KMS-11 (cell line): ENCODE data around the gene RFX8.

ENCODE experiments used
- H2AFZ ChIP-seq: fragments of 200-600 bp; sonication (generic); 2 replicates; pipeline ENCODE4 v1.6.1; 2016; ENCODE audit warnings: antibody characterized with exemption, mixed run types, low read depth
- H3K27ac ChIP-seq: fragments of 200-600 bp; sonication (generic); 2 replicates; pipeline ENCODE4 v1.6.1; 2016; ENCODE audit warnings: mild to moderate bottlenecking, mixed run types
- H3K27me3 ChIP-seq: fragments of 200-600 bp; sonication (generic); 2 replicates; pipeline ENCODE4 v1.6.1; 2017; ENCODE audit warnings: mild to moderate bottlenecking, low read depth, mixed run types, moderate library complexity; ENCODE audit not compliant: insufficient read depth
- H3K36me3 ChIP-seq: fragments of 200-600 bp; sonication (generic); 2 replicates; pipeline ENCODE4 v1.6.1; 2017; ENCODE audit warnings: mild to moderate bottlenecking, mixed run types; ENCODE audit not compliant: insufficient read depth
- H3K4me1 ChIP-seq: fragments of 200-600 bp; sonication (generic); 2 replicates; pipeline ENCODE4 v1.6.1; 2016; ENCODE audit warnings: mild to moderate bottlenecking, low read depth, mixed run types; ENCODE audit not compliant: poor library complexity, severe bottlenecking
- H3K4me2 ChIP-seq: fragments of 200-600 bp; sonication (generic); 2 replicates; pipeline ENCODE4 v1.7.0; 2016; ENCODE audit warnings: mild to moderate bottlenecking, mixed run types
- H3K4me3 ChIP-seq: fragments of 200-600 bp; sonication (generic); IDR thresholded peaks from 2 replicates; pipeline ENCODE4 v1.6.1; 2017; ENCODE audit warnings: low read depth, low read length, mixed read lengths; ENCODE audit not compliant: insufficient read depth
- H3K79me2 ChIP-seq: fragments of 200-600 bp; sonication (generic); 2 replicates; pipeline ENCODE4 v1.6.1; 2016; ENCODE audit warnings: low read depth, mixed run types; ENCODE audit not compliant: insufficient read depth
- H3K9ac ChIP-seq: fragments of 200-600 bp; sonication (generic); 2 replicates; pipeline ENCODE4 v1.6.1; 2016; ENCODE audit warnings: mild to moderate bottlenecking, mixed run types
- H4K20me1 ChIP-seq: fragments of 200-600 bp; sonication (generic); 2 replicates; pipeline ENCODE4 v1.6.1; 2016; ENCODE audit warnings: mild to moderate bottlenecking, mixed run types; ENCODE audit not compliant: insufficient read depth
- TF ChIP-seq, protein P1 (sequence below): fragments of 200-600 bp; sonication (generic); conservative IDR thresholded peaks from 2 replicates; pipeline ENCODE4 v1.6.1; 2017; ENCODE audit warnings: low read depth, mild to moderate bottlenecking, antibody characterized with exemption, low read length, moderate library complexity, mixed read lengths

RFX8 gene

DNA sequence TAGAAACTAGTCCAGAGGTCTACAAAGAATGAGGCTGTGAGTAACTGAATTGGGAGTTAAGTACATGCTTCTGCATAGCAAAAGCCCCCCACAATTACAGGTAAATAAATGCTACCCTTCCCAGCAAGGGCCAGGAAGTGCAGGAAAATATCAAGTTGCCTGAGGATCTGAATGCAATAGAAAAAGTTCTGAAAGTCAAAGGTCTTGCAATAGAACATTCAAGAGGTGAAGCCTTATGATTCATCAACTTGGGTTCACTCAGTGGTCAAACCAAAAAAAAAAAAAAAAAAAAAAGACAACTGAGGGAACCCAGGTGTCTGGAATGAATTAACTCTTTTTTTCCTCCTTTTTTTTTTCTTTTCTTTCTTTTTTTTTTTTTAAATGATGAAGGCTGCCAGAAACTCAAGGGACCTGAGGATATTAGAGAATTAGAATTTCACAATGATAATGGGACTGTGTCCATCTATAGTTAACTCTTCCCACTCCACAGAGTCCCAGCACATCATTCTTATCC is 42.9 kb upstream of the RFX8 start:
- H3K4me2 ChIP-seq = no peak overlapping the region
- no peak overlapping the region for H3K4me3 ChIP-seq
- no peaks in the 10 kb centered on the region for H4K20me1 ChIP-seq
- no peaks in the 10 kb centered on the region for H3K4me1 ChIP-seq
- H3K9ac ChIP-seq = no peak overlapping the region
- H3K27ac ChIP-seq = no peak overlapping the region
- H2AFZ ChIP-seq = no peak overlapping the region
- no peaks in the 10 kb centered on the region for H3K36me3 ChIP-seq
- TF ChIP-seq, protein P1, sequence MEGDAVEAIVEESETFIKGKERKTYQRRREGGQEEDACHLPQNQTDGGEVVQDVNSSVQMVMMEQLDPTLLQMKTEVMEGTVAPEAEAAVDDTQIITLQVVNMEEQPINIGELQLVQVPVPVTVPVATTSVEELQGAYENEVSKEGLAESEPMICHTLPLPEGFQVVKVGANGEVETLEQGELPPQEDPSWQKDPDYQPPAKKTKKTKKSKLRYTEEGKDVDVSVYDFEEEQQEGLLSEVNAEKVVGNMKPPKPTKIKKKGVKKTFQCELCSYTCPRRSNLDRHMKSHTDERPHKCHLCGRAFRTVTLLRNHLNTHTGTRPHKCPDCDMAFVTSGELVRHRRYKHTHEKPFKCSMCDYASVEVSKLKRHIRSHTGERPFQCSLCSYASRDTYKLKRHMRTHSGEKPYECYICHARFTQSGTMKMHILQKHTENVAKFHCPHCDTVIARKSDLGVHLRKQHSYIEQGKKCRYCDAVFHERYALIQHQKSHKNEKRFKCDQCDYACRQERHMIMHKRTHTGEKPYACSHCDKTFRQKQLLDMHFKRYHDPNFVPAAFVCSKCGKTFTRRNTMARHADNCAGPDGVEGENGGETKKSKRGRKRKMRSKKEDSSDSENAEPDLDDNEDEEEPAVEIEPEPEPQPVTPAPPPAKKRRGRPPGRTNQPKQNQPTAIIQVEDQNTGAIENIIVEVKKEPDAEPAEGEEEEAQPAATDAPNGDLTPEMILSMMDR = no peak
- no peaks in the 10 kb centered on the region for H3K79me2 ChIP-seq
- no peaks in the 10 kb centered on the region for H3K27me3 ChIP-seq

DNA sequence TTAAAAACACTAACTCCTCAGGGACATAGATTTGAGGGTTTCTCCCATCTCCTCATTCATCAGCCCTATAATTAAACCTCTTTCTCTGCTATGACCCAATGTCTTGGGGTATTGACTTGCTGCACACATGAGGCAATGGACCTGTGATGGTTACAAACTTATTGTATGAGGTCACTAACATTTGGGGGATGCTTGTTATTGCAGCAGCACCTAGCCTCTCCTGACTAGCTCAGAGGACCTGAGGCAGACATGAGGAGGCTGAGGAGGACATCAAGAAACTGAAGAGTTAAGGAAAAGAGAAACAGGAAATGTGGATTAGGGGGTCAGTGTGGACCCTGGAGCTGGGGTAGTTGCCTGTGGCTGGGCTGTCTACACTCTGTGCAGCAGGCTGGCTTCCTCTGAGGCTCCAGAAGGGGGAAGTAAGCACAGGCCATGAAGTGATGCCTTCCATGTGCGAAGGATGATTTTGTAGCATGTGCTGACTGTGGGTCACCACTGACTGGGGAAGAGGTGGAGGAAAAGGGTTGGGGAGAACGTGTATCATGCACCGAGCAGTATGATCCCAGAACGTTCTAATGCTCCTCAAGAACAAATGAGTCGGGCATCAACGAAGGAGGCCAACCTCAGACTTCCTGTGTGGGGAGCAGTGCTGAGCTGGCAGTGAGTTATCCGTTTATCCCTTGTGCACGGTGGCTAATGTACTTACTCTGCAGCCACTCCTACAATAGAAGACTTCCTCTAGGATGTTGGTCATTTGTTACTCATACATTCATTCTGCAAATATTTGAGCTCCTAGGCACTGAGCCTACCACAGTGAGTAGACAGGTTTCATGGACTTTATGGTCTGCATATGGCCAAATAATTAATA is 42.1 kb upstream of the RFX8 start:
- H4K20me1 ChIP-seq = no peaks in the 10 kb centered on the region
- H3K4me1 ChIP-seq = no peaks in the 10 kb centered on the region
- TF ChIP-seq, protein P1 = no peak
- H2AFZ ChIP-seq = no peak overlapping the region
- no peaks in the 10 kb centered on the region for H3K27me3 ChIP-seq
- no peaks in the 10 kb centered on the region for H3K79me2 ChIP-seq
- H3K4me3 ChIP-seq = no peak overlapping the region
- no peak overlapping the region for H3K4me2 ChIP-seq
- no peak overlapping the region for H3K9ac ChIP-seq
- H3K27ac ChIP-seq = no peak overlapping the region
- no peaks in the 10 kb centered on the region for H3K36me3 ChIP-seq

DNA sequence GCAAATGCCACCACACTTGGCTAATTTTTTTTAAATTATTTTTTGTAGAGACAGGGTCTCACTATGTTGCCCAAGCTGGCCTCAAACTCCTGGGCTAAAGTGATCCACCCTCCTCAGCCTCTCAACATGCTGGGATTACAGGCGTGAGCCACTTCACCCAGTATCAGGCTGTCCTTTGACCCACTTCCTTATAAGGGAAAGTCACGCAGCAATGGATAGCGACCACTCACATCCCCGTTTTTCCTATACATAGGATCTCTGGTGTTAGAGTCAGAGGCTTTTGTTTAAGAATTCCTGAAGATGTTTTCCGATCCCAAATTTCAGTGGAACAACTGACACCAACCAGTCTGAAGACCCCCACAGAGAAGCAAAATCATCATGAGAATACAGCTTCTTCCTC is 41.4 kb upstream of the RFX8 start:
- no peak overlapping the region for H3K4me3 ChIP-seq
- TF ChIP-seq, protein P1 = no peak
- H2AFZ ChIP-seq = no peak overlapping the region
- no peaks in the 10 kb centered on the region for H4K20me1 ChIP-seq
- no peak overlapping the region for H3K9ac ChIP-seq
- no peaks in the 10 kb centered on the region for H3K36me3 ChIP-seq
- no peak overlapping the region for H3K27ac ChIP-seq
- H3K27me3 ChIP-seq = no peaks in the 10 kb centered on the region
- H3K4me2 ChIP-seq = no peak overlapping the region
- H3K79me2 ChIP-seq = no peaks in the 10 kb centered on the region
- no peaks in the 10 kb centered on the region for H3K4me1 ChIP-seq

GRCh38 chr2:101515477-101515876 is 40.6 kb upstream of the RFX8 start:
- TF ChIP-seq, protein P1 = no peak
- Histone ChIP-seq H3K4me1 (no peaks in the 10 kb centered on the region), H4K20me1 (no peaks in the 10 kb centered on the region), H3K27ac (no peak overlapping the region), H2AFZ (no peak overlapping the region), H3K36me3 (no peaks in the 10 kb centered on the region), H3K4me3 (no peak overlapping the region), H3K27me3 (no peaks in the 10 kb centered on the region), H3K79me2 (no peaks in the 10 kb centered on the region), H3K9ac (no peak overlapping the region), H3K4me2 (no peak overlapping the region)
